ENCODE results near the gene YIPF2.

Gene YIPF2

GRCh38 chr19:10975374-10976130 is 47.1 kb upstream of the YIPF2 start:
- TF ChIP-seq, protein P1, sequence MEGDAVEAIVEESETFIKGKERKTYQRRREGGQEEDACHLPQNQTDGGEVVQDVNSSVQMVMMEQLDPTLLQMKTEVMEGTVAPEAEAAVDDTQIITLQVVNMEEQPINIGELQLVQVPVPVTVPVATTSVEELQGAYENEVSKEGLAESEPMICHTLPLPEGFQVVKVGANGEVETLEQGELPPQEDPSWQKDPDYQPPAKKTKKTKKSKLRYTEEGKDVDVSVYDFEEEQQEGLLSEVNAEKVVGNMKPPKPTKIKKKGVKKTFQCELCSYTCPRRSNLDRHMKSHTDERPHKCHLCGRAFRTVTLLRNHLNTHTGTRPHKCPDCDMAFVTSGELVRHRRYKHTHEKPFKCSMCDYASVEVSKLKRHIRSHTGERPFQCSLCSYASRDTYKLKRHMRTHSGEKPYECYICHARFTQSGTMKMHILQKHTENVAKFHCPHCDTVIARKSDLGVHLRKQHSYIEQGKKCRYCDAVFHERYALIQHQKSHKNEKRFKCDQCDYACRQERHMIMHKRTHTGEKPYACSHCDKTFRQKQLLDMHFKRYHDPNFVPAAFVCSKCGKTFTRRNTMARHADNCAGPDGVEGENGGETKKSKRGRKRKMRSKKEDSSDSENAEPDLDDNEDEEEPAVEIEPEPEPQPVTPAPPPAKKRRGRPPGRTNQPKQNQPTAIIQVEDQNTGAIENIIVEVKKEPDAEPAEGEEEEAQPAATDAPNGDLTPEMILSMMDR (IDR thresholded peaks at IDR 0.05; ENCODE audit: insufficient read depth, low read length) = no peak
- TF ChIP-seq SPI1 (IDR thresholded peaks at IDR 0.05; ENCODE audit: borderline replicate concordance, low read depth) (no peak), POLR2AphosphoS5 (IDR thresholded peaks at IDR 0.05; ENCODE audit: low read depth) (no peak), GABPA (IDR thresholded peaks at IDR 0.05; ENCODE audit: low read depth) (no peak)
- TF ChIP-seq, protein P2, sequence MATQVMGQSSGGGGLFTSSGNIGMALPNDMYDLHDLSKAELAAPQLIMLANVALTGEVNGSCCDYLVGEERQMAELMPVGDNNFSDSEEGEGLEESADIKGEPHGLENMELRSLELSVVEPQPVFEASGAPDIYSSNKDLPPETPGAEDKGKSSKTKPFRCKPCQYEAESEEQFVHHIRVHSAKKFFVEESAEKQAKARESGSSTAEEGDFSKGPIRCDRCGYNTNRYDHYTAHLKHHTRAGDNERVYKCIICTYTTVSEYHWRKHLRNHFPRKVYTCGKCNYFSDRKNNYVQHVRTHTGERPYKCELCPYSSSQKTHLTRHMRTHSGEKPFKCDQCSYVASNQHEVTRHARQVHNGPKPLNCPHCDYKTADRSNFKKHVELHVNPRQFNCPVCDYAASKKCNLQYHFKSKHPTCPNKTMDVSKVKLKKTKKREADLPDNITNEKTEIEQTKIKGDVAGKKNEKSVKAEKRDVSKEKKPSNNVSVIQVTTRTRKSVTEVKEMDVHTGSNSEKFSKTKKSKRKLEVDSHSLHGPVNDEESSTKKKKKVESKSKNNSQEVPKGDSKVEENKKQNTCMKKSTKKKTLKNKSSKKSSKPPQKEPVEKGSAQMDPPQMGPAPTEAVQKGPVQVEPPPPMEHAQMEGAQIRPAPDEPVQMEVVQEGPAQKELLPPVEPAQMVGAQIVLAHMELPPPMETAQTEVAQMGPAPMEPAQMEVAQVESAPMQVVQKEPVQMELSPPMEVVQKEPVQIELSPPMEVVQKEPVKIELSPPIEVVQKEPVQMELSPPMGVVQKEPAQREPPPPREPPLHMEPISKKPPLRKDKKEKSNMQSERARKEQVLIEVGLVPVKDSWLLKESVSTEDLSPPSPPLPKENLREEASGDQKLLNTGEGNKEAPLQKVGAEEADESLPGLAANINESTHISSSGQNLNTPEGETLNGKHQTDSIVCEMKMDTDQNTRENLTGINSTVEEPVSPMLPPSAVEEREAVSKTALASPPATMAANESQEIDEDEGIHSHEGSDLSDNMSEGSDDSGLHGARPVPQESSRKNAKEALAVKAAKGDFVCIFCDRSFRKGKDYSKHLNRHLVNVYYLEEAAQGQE (IDR thresholded peaks at IDR 0.05; ENCODE audit: insufficient replicate concordance, low read depth) = no peak
- Histone ChIP-seq H3K27ac (replicated peaks) (no peak overlapping the region), H3K4me3 (replicated peaks; ENCODE audit: insufficient read depth, low read length) (no peak overlapping the region), H3K27me3 (ENCODE audit: insufficient read depth, poor library complexity, severe bottlenecking) (no peaks in the 10 kb centered on the region)
- DNase-seq (ENCODE audit: low read depth in 1 of 2, low spot score in 1 of 2) = no peak

DNA sequence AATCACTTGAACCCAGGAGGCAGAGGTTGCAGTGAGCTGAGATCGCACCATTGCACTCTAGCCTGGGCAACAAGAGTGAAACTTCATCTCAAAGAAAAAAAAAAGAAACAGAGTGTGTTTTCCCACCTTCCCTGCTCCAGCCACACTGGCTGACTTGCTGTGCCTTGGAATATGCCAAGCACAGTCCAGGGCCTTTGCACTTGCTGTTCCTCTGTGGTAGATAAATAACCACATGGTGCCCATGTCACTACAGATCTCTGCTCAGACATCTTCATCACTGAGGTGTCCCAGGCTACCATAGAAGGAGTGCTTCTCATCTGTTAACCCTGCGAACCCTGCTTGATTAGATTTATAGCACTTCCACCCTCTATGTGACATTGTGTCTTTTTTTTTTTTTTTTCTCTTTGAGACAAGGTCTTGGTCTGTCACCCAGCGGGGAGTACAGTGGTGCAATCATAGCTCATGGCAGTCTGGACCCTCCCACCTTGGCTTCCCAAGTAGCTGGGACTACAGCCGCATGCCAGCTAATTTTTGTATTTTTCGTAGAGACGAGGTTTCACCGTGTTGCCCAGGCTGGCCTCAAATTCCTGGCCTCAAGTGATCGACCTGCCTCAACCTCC is 42.8 kb upstream of the YIPF2 start:
- no peak for TF ChIP-seq GABPA (IDR thresholded peaks at IDR 0.05; ENCODE audit: low read depth)
- TF ChIP-seq, protein P2 (IDR thresholded peaks at IDR 0.05; ENCODE audit: insufficient replicate concordance, low read depth) = no peak
- TF ChIP-seq SPI1 (IDR thresholded peaks at IDR 0.05; ENCODE audit: borderline replicate concordance, low read depth) = no peak
- TF ChIP-seq, protein P1 (IDR thresholded peaks at IDR 0.05; ENCODE audit: insufficient read depth, low read length) = no peak
- no peak for TF ChIP-seq POLR2AphosphoS5 (IDR thresholded peaks at IDR 0.05; ENCODE audit: low read depth)
- no peaks in the 10 kb centered on the region for H3K27me3 ChIP-seq (ENCODE audit: insufficient read depth, poor library complexity, severe bottlenecking)
- H3K27ac ChIP-seq (replicated peaks) = no peak overlapping the region
- H3K4me3 ChIP-seq (replicated peaks; ENCODE audit: insufficient read depth, low read length) = no peak overlapping the region
- DNase-seq (ENCODE audit: low read depth in 1 of 2, low spot score in 1 of 2) = no peak

- Histone ChIP-seq H3K4me3 (replicated peaks; ENCODE audit: insufficient read depth, low read length) (no peak overlapping the region), H3K27ac (replicated peaks) (no peak overlapping the region), H3K27me3 (ENCODE audit: insufficient read depth, poor library complexity, severe bottlenecking) (no peaks in the 10 kb centered on the region)
- DNase-seq (ENCODE audit: low read depth in 1 of 2, low spot score in 1 of 2) = no peak
- TF ChIP-seq SPI1 (IDR thresholded peaks at IDR 0.05; ENCODE audit: borderline replicate concordance, low read depth) = no peak
- no peak for TF ChIP-seq POLR2AphosphoS5 (IDR thresholded peaks at IDR 0.05; ENCODE audit: low read depth)
- TF ChIP-seq, protein P2 (IDR thresholded peaks at IDR 0.05; ENCODE audit: insufficient replicate concordance, low read depth) = no peak
- TF ChIP-seq, protein P1 (IDR thresholded peaks at IDR 0.05; ENCODE audit: insufficient read depth, low read length) = no peak
These were observed 40.2 kb upstream of the YIPF2 start for GRCh38 chr19:10968527-10969135.

Measured in HL-60 (cell line).